Measurements from ENCODE around the gene MAP3K3. TPM values are rescaled to one million over a fixed set of nuclear protein-coding genes. Genes with fewer than 3 reads are reported as not detected.

The MAP3K3 gene
- total and polyA plus RNA-seq, 9 of the 15 experiments (the other 6 are each of a cell fraction or from before 2014, with no cell fraction given): 0.69 to 16.5 (median 12.1) TPM

GRCh38 chr17:63621684-63622573 lies at the start of gene MAP3K3 (continued):
- TF ChIP-seq, protein P1, sequence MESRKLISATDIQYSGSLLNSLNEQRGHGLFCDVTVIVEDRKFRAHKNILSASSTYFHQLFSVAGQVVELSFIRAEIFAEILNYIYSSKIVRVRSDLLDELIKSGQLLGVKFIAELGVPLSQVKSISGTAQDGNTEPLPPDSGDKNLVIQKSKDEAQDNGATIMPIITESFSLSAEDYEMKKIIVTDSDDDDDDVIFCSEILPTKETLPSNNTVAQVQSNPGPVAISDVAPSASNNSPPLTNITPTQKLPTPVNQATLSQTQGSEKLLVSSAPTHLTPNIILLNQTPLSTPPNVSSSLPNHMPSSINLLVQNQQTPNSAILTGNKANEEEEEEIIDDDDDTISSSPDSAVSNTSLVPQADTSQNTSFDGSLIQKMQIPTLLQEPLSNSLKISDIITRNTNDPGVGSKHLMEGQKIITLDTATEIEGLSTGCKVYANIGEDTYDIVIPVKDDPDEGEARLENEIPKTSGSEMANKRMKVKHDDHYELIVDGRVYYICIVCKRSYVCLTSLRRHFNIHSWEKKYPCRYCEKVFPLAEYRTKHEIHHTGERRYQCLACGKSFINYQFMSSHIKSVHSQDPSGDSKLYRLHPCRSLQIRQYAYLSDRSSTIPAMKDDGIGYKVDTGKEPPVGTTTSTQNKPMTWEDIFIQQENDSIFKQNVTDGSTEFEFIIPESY (CRISPR knock-in tag; IDR thresholded peaks at IDR 0.05): 0 out of 2 replicates have a peak, but pooled peaks have one; percentile 46
- no peak for TF ChIP-seq RBM34 (IDR thresholded peaks at IDR 0.05; ENCODE audit: borderline replicate concordance, insufficient read depth, low read length)
- TF ChIP-seq ZNF717 (CRISPR knock-in tag; IDR thresholded peaks at IDR 0.05): no peak
- TF ChIP-seq TCF7 (IDR thresholded peaks at IDR 0.05; ENCODE audit: borderline replicate concordance): no peak
- TF ChIP-seq ZNF57 (CRISPR knock-in tag; IDR thresholded peaks at IDR 0.05): no peak
- no peak for TF ChIP-seq HNRNPK (IDR thresholded peaks at IDR 0.05; ENCODE audit: low read depth, low read length, poor library complexity, severe bottlenecking)
- TF ChIP-seq HDGF (IDR thresholded peaks at IDR 0.05): peak; percentile 69; the same call in 1 of the 2 replicates
- no peak for TF ChIP-seq ZNF232 (CRISPR knock-in tag; IDR thresholded peaks at IDR 0.05)
- no peak for TF ChIP-seq ZNF584 (CRISPR knock-in tag; IDR thresholded peaks at IDR 0.05; ENCODE audit: low read depth)
- TF ChIP-seq CGGBP1 (CRISPR knock-in tag; IDR thresholded peaks at IDR 0.05): no peak
- TF ChIP-seq ZNF407 (IDR thresholded peaks at IDR 0.05; ENCODE audit: low read depth): peak; percentile 64; the same call in 1 of the 2 replicates
- TF ChIP-seq SPI1 (IDR thresholded peaks at IDR 0.05; ENCODE audit: borderline replicate concordance, low read depth, low read length): no peak
- TF ChIP-seq, protein P2, sequence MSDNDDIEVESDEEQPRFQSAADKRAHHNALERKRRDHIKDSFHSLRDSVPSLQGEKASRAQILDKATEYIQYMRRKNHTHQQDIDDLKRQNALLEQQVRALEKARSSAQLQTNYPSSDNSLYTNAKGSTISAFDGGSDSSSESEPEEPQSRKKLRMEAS (CRISPR knock-in tag; IDR thresholded peaks at IDR 0.05): 0 out of 2 replicates have a peak, but pooled peaks have one; percentile 17
- TF ChIP-seq BMI1 (IDR thresholded peaks at IDR 0.05; ENCODE audit: low read length): no peak
- no peak for TF ChIP-seq ZNF175 (CRISPR knock-in tag; IDR thresholded peaks at IDR 0.05; ENCODE audit: low read depth)
- no peak for TF ChIP-seq JUN (IDR thresholded peaks at IDR 0.05; ENCODE audit: borderline replicate concordance, low read depth, low read length)
- TF ChIP-seq JUN (CRISPR knock-in tag; IDR thresholded peaks at IDR 0.05; ENCODE audit: borderline replicate concordance): no peak
